Aorta (tissue), 5 donors: Measurements from ENCODE around the gene RAPGEF5. TPM values are rescaled to one million over a fixed set of nuclear protein-coding genes. Genes with fewer than 3 reads are reported as not detected.

Source experiments
- ATAC-seq: fragments of 200-7000 bp; cut with Tn5 transposase; one replicate; pipeline ENCODE4 v1.9.1; 2022; ENCODE audit warnings: moderate library complexity; ENCODE audit not compliant: low FRiP score
- DNase-seq, 2 donors: peaks; one replicate each; pipeline ENCODE4 v3.0.0-alpha.2; 2020
- H3K27ac ChIP-seq, 2 donors: one replicate each; pipeline ENCODE4 v1.5.1; 2013; ENCODE audit warnings: low read length in 2 of 2, mild to moderate bottlenecking in 2 of 2, moderate library complexity in 2 of 2, control low read depth in 1 of 2, inconsistent platforms in 1 of 2, low read depth in 1 of 2
- H3K27me3 ChIP-seq, 2 donors: one replicate each; pipeline ENCODE4 v1.6.1; 2013; ENCODE audit warnings: control low read depth in 1 of 2, low read length in 1 of 2, mild to moderate bottlenecking in 1 of 2, moderate library complexity in 1 of 2; ENCODE audit not compliant: insufficient read depth in 2 of 2, control insufficient read depth in 1 of 2
- H3K36me3 ChIP-seq, 2 donors: one replicate each; pipeline ENCODE4 v1.6.1; 2013; ENCODE audit warnings: control low read depth in 1 of 2, low read length in 1 of 2, mild to moderate bottlenecking in 1 of 2; ENCODE audit not compliant: insufficient read depth in 2 of 2, control insufficient read depth in 1 of 2
- H3K4me1 ChIP-seq, 2 donors: one replicate each; pipeline ENCODE4 v1.6.1; 2013; ENCODE audit warnings: low read length in 2 of 2, control low read depth in 1 of 2, mild to moderate bottlenecking in 1 of 2, moderate library complexity in 1 of 2; ENCODE audit not compliant: insufficient read depth in 2 of 2, control insufficient read depth in 1 of 2
- H3K4me3 ChIP-seq, 2 donors: one replicate each; pipeline ENCODE4 v1.5.1; 2013; ENCODE audit warnings: low read length in 2 of 2, control low read depth in 1 of 2, mild to moderate bottlenecking in 1 of 2
- H3K9me3 ChIP-seq: one replicate; pipeline ENCODE4 v1.6.1; 2013; ENCODE audit warnings: mild to moderate bottlenecking, low read length; ENCODE audit not compliant: control insufficient read depth
- WGBS, 2 donors: extraction: QIAGEN DNeasy Blood & Tissue Kit; methylation state at CpG; one replicate each; pipeline ENCODE4 v1.1.7; 2013; 5-methylcytosine and 5-hydroxymethylcytosine counted together
- intact Hi-C, 2 donors: fragments of 100-400 bp; cut with DNase I; formaldehyde crosslinking; loops; one replicate each; pipeline versions ENCODE4 v1.14.2 to v1.15.0; 2022
- polyA plus RNA-seq, 2 donors: library from polyadenylated mRNA; stranded (reverse); fragments of 200-250 nt; gene quantifications; one replicate each; pipeline ENCODE4 v1.2.3, GENCODE V29; 2013
- total RNA-seq, 2 donors: library from RNA; stranded (reverse); fragmentation: NEBNext Ultra II Directional; extraction: Animal tissue kit (Norgen Biotek cat#: 25700); gene quantifications; one replicate each; pipeline ENCODE4 v1.2.1, GENCODE V29; 2021
- donor health status: healthy with polysubstance abuse.
- donor health status: Bipolar disorder and iron deficiency.
- donor health status: DM: no; HTN: no; CAD: no.
- donor health status: DM: no; HTN: no; CAD: no.
- donor health status: DM: yes; HTN: yes; CAD: no.

RAPGEF5 gene
- total and polyA plus RNA-seq, 4 donors = 8.4 to 77.1 (median 45.0) TPM

DNA sequence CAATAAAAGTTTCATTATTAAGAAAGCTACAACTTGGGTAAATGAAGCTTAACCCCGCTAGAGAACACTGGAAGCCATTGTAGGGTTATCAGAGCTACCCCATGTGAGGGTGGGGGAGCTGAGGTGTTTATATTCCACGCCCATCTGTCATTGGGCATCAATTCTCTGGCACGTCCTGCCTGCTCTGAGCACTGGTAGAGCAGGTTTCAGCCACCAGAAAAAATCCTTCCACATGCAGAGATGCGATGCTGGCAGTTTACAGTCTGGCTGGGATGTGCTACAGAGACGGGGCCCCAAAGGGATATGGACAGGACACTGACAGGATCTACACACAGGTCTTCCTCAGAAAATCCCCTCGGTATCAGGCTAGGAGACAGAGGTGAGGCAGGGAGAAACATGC, 15.9 kb upstream of the RAPGEF5 start:
- ATAC-seq = no peak
- 84 to 85% methylated on average over 6 of the region's 6 CpGs for WGBS, 2 donors

DNA sequence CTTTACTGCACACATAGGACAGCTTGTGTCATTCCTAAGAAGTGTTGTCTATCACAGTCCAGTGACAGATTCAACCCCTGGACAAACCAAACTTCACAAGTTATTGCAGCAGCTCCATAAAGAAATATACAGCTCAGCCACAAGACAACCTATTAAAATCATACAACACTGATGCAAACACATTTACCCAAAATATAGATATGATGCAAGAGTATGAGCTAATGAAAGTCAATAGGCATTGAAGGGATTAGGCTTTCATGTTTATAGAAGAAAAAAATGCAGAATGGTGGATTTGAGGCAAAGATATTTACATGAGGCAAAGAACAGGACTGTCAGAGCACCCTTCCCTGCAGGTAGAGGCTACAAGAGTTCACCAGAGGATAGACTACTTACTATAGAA, 14.9 kb upstream of the RAPGEF5 start:
- Histone ChIP-seq H3K27ac (no peak overlapping the region), H3K4me3 (no peak overlapping the region), H3K36me3 (no peaks in the 10 kb centered on the region), H3K4me1 (no peaks in the 10 kb centered on the region), H3K27me3 (no peaks in the 10 kb centered on the region), H3K9me3 (no peaks in the 10 kb centered on the region)
- no peak for DNase-seq
- no peak for ATAC-seq
- intact Hi-C loops = no loop called here

More for the DNA sequence above, 15.9 kb upstream of the RAPGEF5 start:
- Histone ChIP-seq H3K4me1 (no peaks in the 10 kb centered on the region), H3K27me3 (no peaks in the 10 kb centered on the region), H3K4me3 (no peak overlapping the region), H3K36me3 (no peaks in the 10 kb centered on the region), H3K9me3 (no peaks in the 10 kb centered on the region), H3K27ac (no peak overlapping the region)
- no peak for DNase-seq
- intact Hi-C loops = no loop called here

DNA sequence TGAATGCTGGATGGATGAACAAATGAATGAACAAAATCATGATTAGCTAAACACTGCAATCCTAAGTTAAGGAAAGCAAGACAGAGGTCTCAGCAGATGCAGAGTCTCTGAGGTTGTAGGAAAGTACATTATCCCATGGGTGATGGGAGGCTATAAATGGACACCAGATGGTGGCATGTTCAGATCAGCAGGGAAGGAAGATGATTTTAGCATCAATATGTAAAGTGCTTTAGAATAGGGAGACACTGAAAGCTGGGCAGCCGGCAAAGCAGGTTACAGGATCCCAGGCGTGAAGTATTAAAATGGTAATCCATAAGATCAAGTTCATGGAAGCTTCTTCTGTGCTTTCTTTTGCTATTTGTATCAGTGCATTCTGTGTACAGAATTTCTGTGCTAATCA, 7.9 kb upstream of the RAPGEF5 start:
- Histone ChIP-seq H3K4me1 (no peaks in the 10 kb centered on the region), H3K27me3 (no peaks in the 10 kb centered on the region), H3K9me3 (no peaks in the 10 kb centered on the region), H3K36me3 (no peaks in the 10 kb centered on the region), H3K4me3 (no peak overlapping the region), H3K27ac (no peak overlapping the region)
- ATAC-seq = no peak
- intact Hi-C loops = no loop called here
- WGBS, 2 donors = 97 to 100% methylated on average over 2 of the region's 2 CpGs
- no peak for DNase-seq

DNA sequence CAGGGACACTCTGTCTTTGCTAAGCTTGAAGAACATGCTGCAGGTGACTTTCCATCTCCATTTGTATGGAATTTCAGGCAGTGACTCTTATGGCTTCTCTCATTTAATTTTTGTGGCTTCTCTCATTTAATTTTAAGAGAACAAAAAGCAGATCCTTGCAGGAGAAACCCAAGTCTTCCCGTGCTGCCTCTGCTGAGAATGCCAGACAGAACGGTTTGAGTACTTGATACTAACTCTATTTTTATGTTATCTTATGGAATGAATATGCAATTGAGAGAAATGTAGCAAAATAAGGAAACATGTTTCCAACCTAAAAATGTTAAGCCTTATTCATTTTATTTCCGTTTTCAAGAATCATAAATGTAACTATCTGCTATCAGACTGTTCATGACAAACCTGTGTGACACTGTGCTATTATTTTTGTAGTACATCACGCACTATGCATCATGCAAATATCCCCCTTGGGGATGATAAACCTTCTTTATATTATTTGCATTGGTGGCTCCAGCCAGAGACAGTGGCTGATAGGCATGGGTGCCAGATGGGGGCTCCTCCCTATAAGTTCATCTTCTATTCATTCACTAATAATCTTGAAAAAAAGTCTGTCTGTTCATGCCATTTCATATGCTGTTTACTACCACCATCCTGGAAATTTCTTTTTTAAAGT, 6.9 kb upstream of the RAPGEF5 start:
- Histone ChIP-seq H3K27ac (no peak overlapping the region), H3K4me3 (no peak overlapping the region), H3K36me3 (no peaks in the 10 kb centered on the region), H3K4me1 (no peaks in the 10 kb centered on the region), H3K27me3 (no peaks in the 10 kb centered on the region), H3K9me3 (no peaks in the 10 kb centered on the region)
- intact Hi-C loops = no loop called here
- 86 to 89% methylated on average over 4 of the region's 4 CpGs for WGBS, 2 donors
- ATAC-seq (no peak), DNase-seq (no peak)

DNA sequence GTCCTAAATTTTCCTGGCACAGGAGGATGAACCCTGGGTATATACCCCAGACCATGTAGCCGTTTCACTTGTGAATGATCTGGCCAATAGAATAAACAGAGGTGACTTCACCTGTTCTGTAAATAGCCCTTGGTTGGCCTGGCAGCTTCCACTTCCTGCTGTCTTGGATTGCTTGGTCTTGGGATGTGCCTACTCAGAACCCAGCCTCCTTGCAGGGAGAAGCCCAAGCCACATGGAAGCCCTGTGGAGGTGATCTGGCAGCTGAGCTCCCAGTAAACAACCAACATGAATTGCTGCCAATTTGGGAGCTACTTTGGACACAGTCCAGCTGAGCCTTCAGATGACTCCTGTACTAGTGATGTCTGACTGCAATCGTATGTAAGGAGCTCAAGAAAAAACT, 4.8 kb upstream of the RAPGEF5 start:
- H3K4me3 ChIP-seq = no peak overlapping the region
- 71 to 79% methylated on average over 2 of the region's 2 CpGs for WGBS, 2 donors
- H3K9me3 ChIP-seq = no peaks in the 10 kb centered on the region
- intact Hi-C loops = no loop called here
- ATAC-seq = no peak
- no peaks in the 10 kb centered on the region for H3K27me3 ChIP-seq
- no peaks in the 10 kb centered on the region for H3K36me3 ChIP-seq
- no peak for DNase-seq
- no peak overlapping the region for H3K27ac ChIP-seq
- no peaks in the 10 kb centered on the region for H3K4me1 ChIP-seq

DNA sequence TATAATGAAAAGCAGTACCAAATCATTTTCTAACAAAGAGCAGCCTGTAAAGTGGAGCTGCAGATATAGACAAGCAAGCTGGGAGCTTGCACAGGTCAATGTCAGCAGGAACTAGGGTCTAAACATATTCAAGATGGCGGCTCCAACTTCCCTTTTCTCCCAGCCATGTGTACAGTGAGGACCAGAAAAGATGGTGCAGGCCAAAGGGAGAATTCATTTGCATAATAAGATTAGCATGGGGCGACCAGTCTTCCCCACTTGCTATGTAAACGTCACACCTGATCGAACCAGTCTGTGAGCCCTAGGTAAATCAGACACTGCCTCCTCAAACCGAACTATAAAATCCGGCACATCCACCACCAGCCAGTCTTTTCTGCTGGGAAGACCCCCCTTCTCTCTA, 4.4 kb upstream of the RAPGEF5 start:
- Histone ChIP-seq H3K4me1 (no peaks in the 10 kb centered on the region), H3K27me3 (no peaks in the 10 kb centered on the region), H3K27ac (no peak overlapping the region), H3K9me3 (no peaks in the 10 kb centered on the region), H3K4me3 (no peak overlapping the region), H3K36me3 (no peaks in the 10 kb centered on the region)
- intact Hi-C loops = no loop called here
- no peak for DNase-seq
- WGBS, 2 donors = 94 to 97% methylated on average over 6 of the region's 6 CpGs
- ATAC-seq = no peak

DNA sequence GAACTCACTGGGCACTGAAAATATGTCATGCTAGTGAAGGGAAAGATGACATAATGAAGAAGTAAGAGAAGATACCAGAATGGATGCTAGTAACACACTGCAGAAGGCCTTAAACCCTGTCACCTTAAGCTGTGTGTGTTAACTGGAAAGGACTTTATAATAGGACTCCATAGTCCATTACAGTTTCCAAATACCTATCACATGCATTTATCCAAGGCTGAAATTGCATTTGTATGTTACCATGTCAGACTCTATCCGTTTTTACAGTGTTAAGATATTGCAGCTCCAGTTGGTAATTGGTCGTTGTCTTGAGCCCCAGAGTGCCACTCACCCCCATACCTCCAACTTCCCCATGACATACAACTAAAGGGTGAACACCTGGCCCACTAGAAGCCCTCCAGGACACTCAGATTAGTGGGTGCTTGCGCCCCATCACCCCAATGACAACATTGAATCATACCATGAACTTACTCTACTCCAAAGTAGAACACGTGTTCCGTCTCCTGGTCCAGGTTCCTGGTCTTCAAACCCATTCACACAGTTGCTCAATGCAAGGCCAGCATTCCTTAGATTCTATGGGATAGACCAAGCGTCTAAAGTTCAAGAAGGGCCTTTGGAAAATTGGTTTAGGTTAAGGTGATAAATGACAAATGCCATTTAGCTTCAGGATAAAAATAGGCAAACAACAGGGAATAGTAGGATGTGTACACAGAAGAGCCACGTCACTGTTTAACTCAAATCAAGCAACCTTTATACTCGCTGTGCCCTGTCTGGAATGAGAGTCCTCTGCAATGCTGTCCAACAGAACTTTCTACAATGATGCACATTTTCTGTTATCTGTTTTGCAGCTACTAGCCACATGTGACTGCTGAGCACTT, 2.1 kb upstream of the RAPGEF5 start:
- H3K4me1 ChIP-seq = no peaks in the 10 kb centered on the region
- H3K36me3 ChIP-seq = no peaks in the 10 kb centered on the region
- peaks cover 0 to 5% of the 10 kb centered on the region in 2 donors for H3K27me3 ChIP-seq
- H3K4me3 ChIP-seq = no peak overlapping the region
- WGBS, 2 donors = 89 to 96% methylated on average over 8 of the region's 8 CpGs
- no peak overlapping the region for H3K27ac ChIP-seq
- DNase-seq = no peak
- H3K9me3 ChIP-seq = peaks cover 4% of the 10 kb centered on the region
- intact Hi-C loops = no loop called here
- no peak for ATAC-seq

DNA sequence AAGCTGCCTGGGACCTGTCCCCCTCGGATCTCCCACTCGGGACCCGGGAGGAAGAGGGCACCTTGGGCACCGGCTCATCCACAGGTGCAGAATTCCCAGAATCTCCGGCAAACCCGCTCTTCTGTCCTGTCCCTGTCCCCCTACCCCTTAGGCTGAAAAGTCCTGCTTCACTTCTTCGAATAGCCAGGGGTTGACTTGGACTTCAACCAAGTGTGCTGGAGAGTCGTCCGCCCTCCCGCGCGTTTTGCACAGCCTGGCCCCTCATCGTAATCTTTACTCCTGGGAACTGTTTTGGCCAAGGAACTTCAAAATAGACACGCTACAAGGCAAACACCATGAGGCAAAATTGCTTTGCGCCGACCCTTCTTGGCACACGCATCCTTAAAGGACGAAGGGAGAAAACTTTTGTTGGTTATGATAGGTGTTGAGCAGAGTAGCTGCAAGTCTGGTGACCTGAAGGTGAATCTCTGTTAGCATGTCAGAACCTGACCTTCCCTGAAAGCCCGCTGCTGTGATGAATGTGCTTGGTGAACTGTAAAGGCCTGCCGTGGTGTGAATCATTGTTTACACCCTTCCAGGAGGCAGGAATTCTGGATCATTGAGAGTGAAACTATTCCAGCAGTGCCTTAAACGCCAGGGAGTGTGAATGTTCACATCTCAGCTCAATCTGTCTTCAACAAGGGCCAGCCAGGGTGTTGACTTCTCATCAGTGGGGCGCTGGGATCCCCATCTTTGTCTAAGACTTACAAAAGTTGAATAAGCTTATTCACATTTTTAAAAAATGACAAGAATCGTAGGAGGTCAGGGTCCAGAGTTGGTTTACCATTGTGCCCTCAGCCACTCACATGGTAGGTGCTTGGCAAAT, 589 bp upstream of the RAPGEF5 start:
- Histone ChIP-seq H3K27me3 (peaks cover 0 to 6% of the 10 kb centered on the region in 2 donors), H3K9me3 (peaks cover 4% of the 10 kb centered on the region), H3K4me3 (peak overlapping the region in 1 of 2 donors; percentile 24), H3K36me3 (no peaks in the 10 kb centered on the region), H3K27ac (no peak overlapping the region), H3K4me1 (no peaks in the 10 kb centered on the region)
- intact Hi-C loops = no loop called here
- no peak for ATAC-seq
- WGBS, 2 donors = 17 to 18% methylated on average over 20 to 23 of the region's 23 CpGs
- no peak for DNase-seq
